ENCODE measurements around the gene JTB.

JTB gene

DNA sequence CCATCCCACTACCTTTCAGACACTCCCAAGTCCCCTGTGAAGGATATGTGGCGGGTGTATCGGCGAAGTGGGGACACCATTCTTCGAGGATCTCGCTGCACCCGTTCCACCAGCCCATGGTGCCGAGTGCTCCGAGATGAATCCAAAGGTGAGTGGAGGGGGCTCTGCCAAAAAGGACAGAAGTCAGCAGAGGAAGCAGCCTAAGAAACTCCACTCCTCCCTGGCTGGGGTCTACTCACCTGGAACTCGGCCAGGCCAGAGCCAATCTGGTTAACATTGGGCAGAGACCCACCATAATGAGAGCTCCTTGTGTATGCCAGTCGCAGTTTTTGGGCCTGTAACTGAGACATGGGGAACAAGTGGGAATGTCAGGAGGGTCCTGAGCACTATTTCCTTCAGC, 22.6 kb downstream of the JTB start:
- WGBS (ENCODE audit: extremely low coverage, insufficient coverage, insufficient read length), result no CpG with 5 or more reads among the region's 10 CpGs
- Histone ChIP-seq H2AFZ (ENCODE audit: insufficient read depth, low read length, poor library complexity) (no peak overlapping the region), H3K4me2 (ENCODE audit: low read length) (no peak overlapping the region), H4K12ac (ENCODE audit: low read depth, low read length) (no peak overlapping the region), H3K18ac (ENCODE audit: low read length) (no peak overlapping the region), H3K79me1 (ENCODE audit: low read length) (peaks cover 7% of the 10 kb centered on the region), H3K27ac (ENCODE audit: low read depth, low read length) (no peak overlapping the region), H2AK5ac (ENCODE audit: low read length) (no peak overlapping the region), H3K36me3 (ENCODE audit: control insufficient read depth in 1 of 2, insufficient read depth in 2 of 2, low read length in 2 of 2) (peaks cover 39 to 44% of the 10 kb centered on the region in 2 experiments), H3K4me1 (ENCODE audit: control insufficient read depth in 1 of 2, insufficient read depth in 2 of 2, low read length in 2 of 2) (peaks cover 6 to 9% of the 10 kb centered on the region in 2 experiments), H3K27me3 (ENCODE audit: insufficient read depth, low read length) (no peaks in the 10 kb centered on the region), H2BK5ac (ENCODE audit: low read depth, low read length, poor library complexity) (no peak overlapping the region), H4K8ac (ENCODE audit: low read depth, low read length) (no peak overlapping the region), H2BK12ac (ENCODE audit: low read length) (no peak overlapping the region), H3K9ac (ENCODE audit: low read length) (no peak overlapping the region), H3K9me3 (ENCODE audit: insufficient read depth, low read depth, low read length) (no peaks in the 10 kb centered on the region), H3K79me2 (ENCODE audit: control insufficient read depth, insufficient read depth, low read length, poor library complexity) (peaks cover 19% of the 10 kb centered on the region), H3K23ac (ENCODE audit: low read length) (no peak overlapping the region), H3K4ac (ENCODE audit: low read depth, low read length) (peak overlapping the region; percentile 4), H4K91ac (ENCODE audit: low read depth, low read length) (no peak overlapping the region), H2BK120ac (ENCODE audit: insufficient read depth, low read length, poor library complexity) (no peak overlapping the region), H3K4me3 (ENCODE audit: low read depth, low read length) (no peak overlapping the region), H3K14ac (ENCODE audit: low read length) (no peak overlapping the region)
- no peak for DNase-seq

DNA sequence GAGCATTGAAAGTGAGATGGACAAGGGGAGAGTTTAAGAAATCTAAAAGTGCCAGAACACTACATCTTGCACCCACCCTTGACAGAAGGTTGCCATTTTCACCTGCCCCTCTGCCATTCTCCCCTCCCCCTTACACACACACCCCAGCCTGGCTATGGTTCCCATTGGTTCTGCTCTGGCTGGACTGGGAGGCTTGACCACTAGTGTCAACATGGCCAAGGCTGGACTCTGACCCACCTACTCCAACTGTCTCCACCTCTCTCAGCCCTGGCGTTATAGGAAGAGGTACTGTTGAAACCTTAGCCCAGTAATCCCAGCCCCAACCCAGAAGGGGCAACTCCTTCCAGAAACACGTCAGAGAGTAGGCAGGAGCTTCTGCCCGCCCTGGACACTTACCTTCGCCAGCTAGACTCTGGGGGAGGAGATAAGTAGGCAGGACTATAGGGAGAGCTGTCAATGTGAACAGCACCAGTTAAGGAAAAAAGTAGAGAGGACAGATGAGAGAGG, 23.6 kb downstream of the JTB start:
- DNase-seq, result no peak
- H4K12ac ChIP-seq (ENCODE audit: low read depth, low read length), result no peak overlapping the region
- H3K14ac ChIP-seq (ENCODE audit: low read length), result no peak overlapping the region
- H2BK5ac ChIP-seq (ENCODE audit: low read depth, low read length, poor library complexity), result no peak overlapping the region
- H3K4me2 ChIP-seq (ENCODE audit: low read length), result no peak overlapping the region
- H3K4me1 ChIP-seq (ENCODE audit: control insufficient read depth in 1 of 2, insufficient read depth in 2 of 2, low read length in 2 of 2), result peaks cover 6 to 9% of the 10 kb centered on the region in 2 experiments
- H2BK12ac ChIP-seq (ENCODE audit: low read length), result no peak overlapping the region
- H3K18ac ChIP-seq (ENCODE audit: low read length), result no peak overlapping the region
- peaks cover 19% of the 10 kb centered on the region for H3K79me2 ChIP-seq (ENCODE audit: control insufficient read depth, insufficient read depth, low read length, poor library complexity)
- peak overlapping the region; percentile 27 for H3K23ac ChIP-seq (ENCODE audit: low read length)
- H3K27ac ChIP-seq (ENCODE audit: low read depth, low read length), result no peak overlapping the region
- H3K4ac ChIP-seq (ENCODE audit: low read depth, low read length), result peak overlapping the region; percentile 30
- H3K4me3 ChIP-seq (ENCODE audit: low read depth, low read length), result no peak overlapping the region
- H2AFZ ChIP-seq (ENCODE audit: insufficient read depth, low read length, poor library complexity), result no peak overlapping the region
- H3K79me1 ChIP-seq (ENCODE audit: low read length), result peaks cover 7% of the 10 kb centered on the region
- H2AK5ac ChIP-seq (ENCODE audit: low read length), result no peak overlapping the region
- no peak overlapping the region for H2BK120ac ChIP-seq (ENCODE audit: insufficient read depth, low read length, poor library complexity)
- H3K9me3 ChIP-seq (ENCODE audit: insufficient read depth, low read depth, low read length), result no peaks in the 10 kb centered on the region
- peak overlapping the region; percentile 29 for H3K9ac ChIP-seq (ENCODE audit: low read length)
- no peaks in the 10 kb centered on the region for H3K27me3 ChIP-seq (ENCODE audit: insufficient read depth, low read length)
- peaks cover 36 to 45% of the 10 kb centered on the region in 2 experiments for H3K36me3 ChIP-seq (ENCODE audit: control insufficient read depth in 1 of 2, insufficient read depth in 2 of 2, low read length in 2 of 2)
- H4K8ac ChIP-seq (ENCODE audit: low read depth, low read length), result no peak overlapping the region
- WGBS (ENCODE audit: extremely low coverage, insufficient coverage, insufficient read length), result no CpG with 5 or more reads among the region's 4 CpGs
- H4K91ac ChIP-seq (ENCODE audit: low read depth, low read length), result no peak overlapping the region

DNA sequence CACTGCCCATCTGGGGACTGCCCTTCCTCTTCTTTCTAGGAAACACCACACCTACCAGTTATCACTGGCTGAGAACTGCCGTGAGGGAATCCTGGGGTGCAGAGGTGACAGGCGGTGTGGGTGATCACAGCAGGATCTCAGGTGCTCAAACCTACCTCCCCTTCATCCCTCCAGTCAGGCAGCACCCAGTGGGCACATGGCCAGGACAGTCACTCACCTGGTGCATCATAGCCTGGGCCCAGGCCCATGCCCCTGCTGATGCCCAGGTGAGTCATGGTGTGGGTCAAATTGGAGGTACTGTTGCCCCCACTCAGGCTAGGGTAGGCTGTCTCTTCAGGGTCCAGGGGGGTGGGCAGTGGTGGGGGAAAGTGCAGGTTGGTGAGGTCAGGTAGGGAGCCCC, 25.7 kb downstream of the JTB start:
- no peak overlapping the region for H3K9ac ChIP-seq (ENCODE audit: low read length)
- no peak overlapping the region for H4K8ac ChIP-seq (ENCODE audit: low read depth, low read length)
- H4K12ac ChIP-seq (ENCODE audit: low read depth, low read length), result no peak overlapping the region
- H2BK120ac ChIP-seq (ENCODE audit: insufficient read depth, low read length, poor library complexity), result no peak overlapping the region
- no peak overlapping the region for H3K4ac ChIP-seq (ENCODE audit: low read depth, low read length)
- no peak for DNase-seq
- no peaks in the 10 kb centered on the region for H3K79me1 ChIP-seq (ENCODE audit: low read length)
- no peak overlapping the region for H3K4me2 ChIP-seq (ENCODE audit: low read length)
- no peak overlapping the region for H3K18ac ChIP-seq (ENCODE audit: low read length)
- no CpG with 5 or more reads among the region's 2 CpGs for WGBS (ENCODE audit: extremely low coverage, insufficient coverage, insufficient read length)
- peaks cover 52 to 62% of the 10 kb centered on the region in 2 experiments for H3K36me3 ChIP-seq (ENCODE audit: control insufficient read depth in 1 of 2, insufficient read depth in 2 of 2, low read length in 2 of 2)
- no peak overlapping the region for H3K4me3 ChIP-seq (ENCODE audit: low read depth, low read length)
- no peak overlapping the region for H2BK5ac ChIP-seq (ENCODE audit: low read depth, low read length, poor library complexity)
- H2BK12ac ChIP-seq (ENCODE audit: low read length), result no peak overlapping the region
- no peaks in the 10 kb centered on the region for H3K27me3 ChIP-seq (ENCODE audit: insufficient read depth, low read length)
- H4K91ac ChIP-seq (ENCODE audit: low read depth, low read length), result no peak overlapping the region
- peaks cover 5% of the 10 kb centered on the region for H3K79me2 ChIP-seq (ENCODE audit: control insufficient read depth, insufficient read depth, low read length, poor library complexity)
- H3K4me1 ChIP-seq (ENCODE audit: control insufficient read depth in 1 of 2, insufficient read depth in 2 of 2, low read length in 2 of 2), result peaks cover 1 to 2% of the 10 kb centered on the region in 2 experiments
- no peak overlapping the region for H3K27ac ChIP-seq (ENCODE audit: low read depth, low read length)
- no peak overlapping the region for H2AFZ ChIP-seq (ENCODE audit: insufficient read depth, low read length, poor library complexity)
- no peak overlapping the region for H3K14ac ChIP-seq (ENCODE audit: low read length)
- H3K23ac ChIP-seq (ENCODE audit: low read length), result no peak overlapping the region
- no peak overlapping the region for H2AK5ac ChIP-seq (ENCODE audit: low read length)
- no peaks in the 10 kb centered on the region for H3K9me3 ChIP-seq (ENCODE audit: insufficient read depth, low read depth, low read length)

DNA sequence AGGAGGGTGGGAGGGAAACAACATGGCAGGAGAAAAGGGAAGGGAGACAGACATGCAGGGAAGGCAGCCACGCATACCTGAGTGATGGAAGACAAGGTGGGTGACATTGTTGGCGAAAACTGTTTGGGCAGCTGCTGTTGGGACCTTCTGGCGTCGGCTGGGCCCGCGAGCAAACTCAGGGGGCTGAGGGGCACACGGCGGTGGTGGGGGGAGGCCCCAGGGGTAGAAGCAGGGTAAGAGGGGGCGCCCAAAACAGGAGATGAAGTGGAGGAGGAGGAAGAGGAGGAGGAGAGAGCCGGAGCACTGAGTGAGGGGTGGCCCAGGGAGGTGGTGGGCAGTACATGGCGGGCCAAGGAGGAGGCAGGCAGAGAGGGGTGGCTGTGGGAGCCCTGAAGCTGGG, 26.3 kb downstream of the JTB start:
- Histone ChIP-seq H3K4me2 (ENCODE audit: low read length) (no peak overlapping the region), H4K91ac (ENCODE audit: low read depth, low read length) (no peak overlapping the region), H2BK5ac (ENCODE audit: low read depth, low read length, poor library complexity) (no peak overlapping the region), H2BK120ac (ENCODE audit: insufficient read depth, low read length, poor library complexity) (no peak overlapping the region), H3K9ac (ENCODE audit: low read length) (no peak overlapping the region), H3K27ac (ENCODE audit: low read depth, low read length) (no peak overlapping the region), H3K36me3 (ENCODE audit: control insufficient read depth in 1 of 2, insufficient read depth in 2 of 2, low read length in 2 of 2) (peaks cover 52 to 62% of the 10 kb centered on the region in 2 experiments), H3K18ac (ENCODE audit: low read length) (no peak overlapping the region), H3K79me2 (ENCODE audit: control insufficient read depth, insufficient read depth, low read length, poor library complexity) (peaks cover 2% of the 10 kb centered on the region), H3K14ac (ENCODE audit: low read length) (no peak overlapping the region), H3K23ac (ENCODE audit: low read length) (no peak overlapping the region), H3K4me3 (ENCODE audit: low read depth, low read length) (no peak overlapping the region), H4K12ac (ENCODE audit: low read depth, low read length) (no peak overlapping the region), H2AK5ac (ENCODE audit: low read length) (no peak overlapping the region), H3K4ac (ENCODE audit: low read depth, low read length) (no peak overlapping the region), H3K79me1 (ENCODE audit: low read length) (peaks cover 3% of the 10 kb centered on the region), H3K27me3 (ENCODE audit: insufficient read depth, low read length) (no peaks in the 10 kb centered on the region), H3K4me1 (ENCODE audit: control insufficient read depth in 1 of 2, insufficient read depth in 2 of 2, low read length in 2 of 2) (no peaks in the 10 kb centered on the region), H4K8ac (ENCODE audit: low read depth, low read length) (no peak overlapping the region), H2AFZ (ENCODE audit: insufficient read depth, low read length, poor library complexity) (no peak overlapping the region), H3K9me3 (ENCODE audit: insufficient read depth, low read depth, low read length) (peaks cover 1% of the 10 kb centered on the region), H2BK12ac (ENCODE audit: low read length) (no peak overlapping the region)
- no peak for DNase-seq
- no CpG with 5 or more reads among the region's 11 CpGs for WGBS (ENCODE audit: extremely low coverage, insufficient coverage, insufficient read length)

Measured in trophoblast cell (in vitro differentiated cells and primary cell).